Daoy (cell line): ENCODE data around the gene PLEKHB2. TPM values are rescaled to one million over a fixed set of nuclear protein-coding genes. Genes with fewer than 3 reads are reported as not detected.
"Not testable (repeated sequence)": the region's sequence is repeated elsewhere in the genome, so short reads cannot be mapped to it uniquely, and the experiment has no call there.

Experiments
- DNase-seq: peaks from one replicate; pipeline ENCODE4 v3.0.0-alpha.2; 2015; ENCODE audit warnings: low read depth
- total RNA-seq: library from RNA; depleted of rRNA; stranded (reverse); fragments of >200 nt; shearing (Covaris generic); gene quantifications from 2 replicates; pipeline ENCODE4 v1.2.3, GENCODE V29; 2014

The PLEKHB2 gene
- total RNA-seq, 1 experiment from 2014 or later: 70.5 TPM

DNA sequence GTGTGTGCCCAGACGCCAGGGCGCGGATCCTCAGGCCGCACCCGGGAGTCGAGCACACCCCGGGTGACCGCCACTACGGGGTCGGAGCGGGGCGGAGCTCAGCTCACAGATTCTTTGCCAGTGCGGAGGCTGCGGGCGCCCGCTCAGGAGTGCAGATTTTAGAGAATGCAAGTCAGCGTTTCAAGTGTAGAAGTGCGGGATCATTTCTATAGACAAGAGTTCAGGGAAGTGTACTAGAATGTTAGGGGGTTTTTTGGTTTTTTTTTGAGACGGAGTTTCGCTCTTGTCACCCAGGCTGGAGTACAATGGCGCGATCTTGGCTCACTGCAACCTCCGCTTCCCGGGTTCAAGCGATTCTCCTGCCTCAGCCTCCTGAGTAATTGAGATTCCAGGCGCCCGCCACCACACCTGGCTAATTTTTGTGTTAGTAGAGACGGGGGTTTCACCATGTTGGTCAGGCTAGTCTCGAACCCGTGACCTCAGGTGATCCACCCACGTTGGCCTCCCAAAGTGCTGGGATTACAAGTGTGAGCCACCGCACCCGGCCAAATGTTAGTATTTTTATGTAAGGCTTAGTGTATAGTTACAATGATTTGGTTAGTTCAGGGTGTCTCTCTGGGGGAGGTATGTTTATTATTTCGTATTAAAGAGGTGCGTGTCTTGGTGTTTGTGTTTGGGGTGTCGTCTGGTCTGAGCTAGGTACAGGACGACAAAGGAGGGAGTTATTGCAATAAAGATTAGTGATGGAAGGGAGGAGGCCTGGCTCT, 11.3 kb upstream of the PLEKHB2 start:
- DNase-seq: no peak

DNA sequence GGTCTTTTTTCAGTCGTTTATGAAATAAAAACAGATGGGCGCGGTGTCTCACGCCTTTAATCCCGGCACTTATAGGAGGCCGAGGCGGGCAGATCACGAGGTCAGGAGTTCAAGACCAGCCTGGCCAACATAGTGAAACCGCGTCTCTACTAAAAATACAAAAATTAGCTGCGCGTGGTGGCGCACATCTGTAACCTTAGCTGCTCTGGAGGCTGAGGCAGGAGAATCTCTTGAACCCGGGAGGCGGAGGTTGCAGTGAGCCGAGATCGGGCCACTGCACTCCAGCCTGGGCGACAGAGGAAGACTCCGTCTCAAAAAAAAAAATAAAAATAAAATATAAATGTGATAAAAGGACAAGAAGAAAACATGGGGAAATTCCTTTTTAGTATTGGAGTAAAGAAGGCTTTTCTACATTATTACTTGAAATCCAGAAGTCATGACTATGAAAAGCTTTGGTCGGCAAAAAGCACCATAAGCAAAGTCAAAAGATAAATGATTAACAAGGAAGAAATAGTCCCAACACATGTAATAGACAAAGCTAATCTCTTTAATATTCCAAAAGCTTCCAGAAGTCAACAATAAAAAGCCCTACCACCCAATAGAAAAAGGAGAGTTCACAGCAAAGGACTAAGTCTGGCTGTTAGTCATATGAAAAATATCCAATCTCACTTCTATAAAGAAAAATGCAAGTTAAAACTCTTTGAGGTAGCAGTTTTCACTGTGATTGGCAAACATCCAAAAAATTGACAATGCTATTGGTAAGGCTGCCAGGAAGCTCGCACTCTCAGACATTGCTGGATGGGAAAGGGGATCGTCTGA, 10.5 kb upstream of the PLEKHB2 start:
- no peak for DNase-seq

DNA sequence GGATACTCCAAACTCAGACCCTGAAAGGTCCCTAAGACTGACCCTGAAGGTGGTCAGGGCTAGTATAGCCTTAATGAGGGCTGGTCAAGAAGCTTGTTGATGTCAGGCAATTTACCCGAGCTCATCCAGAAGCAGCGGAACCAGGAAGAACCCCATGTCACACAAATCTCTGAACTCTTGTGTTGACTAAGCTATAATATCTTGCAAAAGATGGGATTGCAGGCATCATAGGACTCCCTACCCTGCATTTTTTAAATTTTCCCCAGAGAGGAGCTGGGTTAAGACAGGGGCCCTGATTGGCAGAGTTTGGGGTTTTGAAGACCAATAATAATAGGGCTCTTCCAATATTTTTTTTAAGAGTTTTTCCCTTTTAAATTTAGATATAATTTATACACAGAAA, 2.0 kb upstream of the PLEKHB2 start:
- DNase-seq: no peak

GRCh38 chr2:131104487-131105155, 515 bp upstream of the PLEKHB2 start:
- peak; percentile 62 for DNase-seq

DNA sequence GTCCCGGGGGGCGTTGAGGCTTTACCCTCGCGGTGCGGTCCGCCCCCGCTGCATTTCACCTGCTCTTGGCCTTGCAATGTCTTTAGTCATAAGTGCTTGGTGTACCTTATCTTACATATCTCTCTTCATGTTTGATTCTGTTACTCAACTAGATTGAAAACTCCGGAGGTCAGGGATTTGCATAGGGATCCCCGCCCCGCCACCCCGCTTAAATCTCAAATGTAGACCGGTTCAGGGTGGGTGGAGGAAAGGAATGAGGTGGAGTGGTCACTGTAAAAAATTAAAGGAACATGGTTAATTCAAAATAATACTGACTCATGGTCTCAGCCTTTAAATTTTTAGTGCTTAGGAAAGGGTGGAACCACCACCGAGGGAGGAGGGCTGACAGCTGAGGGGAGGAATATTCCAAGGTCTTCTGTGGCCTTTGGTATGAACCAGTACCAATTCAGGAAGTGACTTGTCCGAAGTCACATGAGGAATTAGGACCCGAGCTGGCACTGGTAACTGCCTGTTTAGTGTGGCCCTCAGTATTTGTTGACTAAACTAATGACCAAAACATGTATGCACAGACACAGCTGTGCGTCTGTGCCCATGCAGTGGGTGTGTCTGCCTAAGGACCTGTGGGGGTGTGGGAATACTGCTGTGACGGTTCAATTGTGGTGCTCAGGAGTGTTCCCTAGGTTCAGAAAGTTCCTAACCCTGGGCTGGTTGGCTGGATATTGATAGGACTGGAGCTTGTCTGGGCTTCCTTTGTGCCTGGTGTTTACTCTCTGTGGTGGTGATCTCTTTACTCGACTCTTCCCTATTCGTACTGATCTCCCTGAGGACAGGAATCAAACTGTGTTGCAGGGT, 1.0 kb downstream of the PLEKHB2 start:
- DNase-seq: peak; percentile 33

- DNase-seq: no peak
Measured at GRCh38 chr2:131112529-131112928, 7.4 kb downstream of the PLEKHB2 start.

DNA sequence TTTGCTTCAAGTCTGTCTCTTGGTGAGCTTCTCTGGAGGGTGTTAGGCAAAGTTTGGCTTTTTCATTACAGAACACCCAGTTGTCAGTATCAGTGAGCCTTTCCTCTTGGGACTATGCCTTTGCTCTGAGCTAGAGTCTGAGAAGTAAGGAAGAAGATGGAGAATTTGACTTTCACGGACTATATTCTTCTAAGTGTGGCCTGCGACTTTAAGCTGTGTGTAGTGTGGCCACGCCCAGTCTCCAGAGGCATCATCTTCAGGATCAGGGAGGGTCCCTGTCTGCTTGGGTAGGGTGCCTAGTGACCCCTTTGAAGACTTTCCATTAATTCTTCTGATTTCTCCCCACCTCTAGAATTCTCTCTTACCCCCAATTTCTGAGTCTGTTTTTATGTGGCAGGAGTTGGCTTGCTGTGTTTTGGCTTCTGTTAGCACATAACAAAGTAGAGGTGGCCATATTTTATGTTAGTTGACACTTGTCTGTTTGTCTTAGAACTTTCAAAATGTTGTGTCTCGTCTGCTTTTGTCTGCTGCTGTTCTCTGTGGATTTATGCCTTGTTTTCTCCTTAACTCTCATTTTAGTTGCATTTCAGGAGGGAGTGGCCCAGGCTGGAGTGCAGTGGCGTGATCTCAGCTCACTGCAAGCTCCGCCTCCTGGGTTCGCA, 8.6 kb downstream of the PLEKHB2 start:
- DNase-seq: no peak

- not testable (repeated sequence) for DNase-seq
Measured at GRCh38 chr2:131114950-131115349, 9.8 kb downstream of the PLEKHB2 start.

GRCh38 chr2:131115752-131116151, 10.6 kb downstream of the PLEKHB2 start:
- no peak for DNase-seq

DNA sequence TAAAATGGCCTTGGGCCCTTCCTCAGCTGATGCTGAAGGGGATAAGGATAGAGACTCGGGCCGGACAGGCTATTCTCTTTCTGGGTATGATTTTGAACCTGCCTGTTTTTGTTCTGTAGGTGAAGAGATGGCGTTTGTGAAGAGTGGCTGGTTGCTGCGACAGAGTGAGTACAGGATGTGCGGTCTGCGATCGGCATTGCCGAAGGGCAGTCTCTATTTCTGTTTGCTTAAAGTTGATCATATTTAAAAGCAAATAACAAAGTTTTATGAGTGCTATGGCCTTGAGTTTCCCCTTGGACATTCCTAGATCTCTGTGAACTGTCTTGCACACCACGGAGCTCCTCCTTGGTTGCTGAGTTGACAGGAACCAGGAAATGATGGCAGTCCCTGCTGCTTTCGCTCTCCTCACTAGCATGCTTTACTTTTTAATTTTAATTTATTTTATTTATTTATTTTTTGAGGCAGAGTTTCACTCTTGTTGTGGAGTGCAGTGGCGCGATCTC, 15.7 kb downstream of the PLEKHB2 start:
- no peak for DNase-seq

DNA sequence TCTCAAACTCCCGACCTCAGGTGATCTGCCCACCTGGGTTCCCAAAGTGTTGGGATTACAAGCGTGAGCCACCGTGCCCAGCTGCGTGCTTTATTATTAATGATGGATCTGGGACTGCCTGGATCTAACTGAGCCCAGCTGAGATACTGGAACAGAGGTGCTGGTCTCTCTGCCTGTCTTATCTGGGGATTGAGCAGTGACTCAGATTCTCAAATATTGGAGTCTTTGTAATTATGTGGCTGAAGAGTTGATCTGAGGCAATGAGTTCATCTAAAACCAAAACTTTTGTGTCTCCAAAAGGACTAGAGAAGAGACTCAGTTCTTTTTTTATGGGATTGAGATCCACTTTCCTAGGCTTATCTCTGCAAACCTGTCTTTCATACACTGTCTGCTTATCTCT, 16.3 kb downstream of the PLEKHB2 start:
- peak; percentile 3 for DNase-seq

DNA sequence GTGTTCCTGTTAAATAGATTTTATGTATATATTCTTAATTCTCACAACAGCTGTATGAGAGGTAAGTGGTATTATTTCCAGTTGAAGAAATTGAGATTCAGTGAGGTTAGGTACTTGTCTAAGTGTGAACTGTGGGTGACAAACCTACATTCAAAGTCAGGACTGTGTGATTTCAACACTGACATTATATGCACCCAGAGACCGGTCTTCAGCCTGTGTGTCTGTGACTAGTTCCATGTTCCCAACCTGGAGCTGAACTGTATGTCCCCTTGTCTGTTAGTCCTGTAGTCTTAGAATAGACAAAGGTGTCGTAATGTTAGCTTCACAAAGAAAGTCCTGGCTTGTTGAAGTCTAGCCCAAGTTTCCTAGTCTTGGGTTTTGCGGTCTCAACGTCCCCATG, 17.4 kb downstream of the PLEKHB2 start:
- no peak for DNase-seq

GRCh38 chr2:131123192-131123591, 18.1 kb downstream of the PLEKHB2 start:
- no peak for DNase-seq

DNA sequence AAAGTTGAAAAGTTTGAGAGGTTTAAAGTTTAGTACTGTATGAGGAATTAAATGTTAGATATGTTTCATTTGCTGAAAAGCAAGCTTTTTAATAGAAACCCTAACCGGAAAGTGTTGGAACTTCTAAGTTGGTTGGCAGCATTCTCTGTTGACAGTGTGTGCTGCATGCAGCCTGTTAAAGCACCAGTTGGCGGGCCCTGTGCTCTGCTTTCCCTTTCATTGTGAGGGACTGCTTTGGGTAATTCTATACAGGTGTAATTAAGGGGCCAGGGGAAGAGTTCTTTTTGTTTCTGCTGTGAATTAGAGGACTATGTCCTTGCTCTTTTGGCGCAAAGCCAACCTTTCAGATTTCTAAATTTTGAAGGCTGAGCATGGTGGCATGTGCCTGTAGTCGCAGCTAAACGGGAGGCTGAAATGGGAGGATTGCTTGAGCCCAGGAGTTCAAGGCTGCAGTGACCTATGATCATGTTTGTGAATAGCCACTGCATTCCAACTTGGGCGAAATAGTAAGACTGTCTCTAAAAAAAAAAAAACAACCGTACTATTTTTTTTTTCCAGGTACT, 20.1 kb downstream of the PLEKHB2 start:
- no peak for DNase-seq

- no peak for DNase-seq
Measured at GRCh38 chr2:131126436-131126835, 21.3 kb downstream of the PLEKHB2 start.

DNA sequence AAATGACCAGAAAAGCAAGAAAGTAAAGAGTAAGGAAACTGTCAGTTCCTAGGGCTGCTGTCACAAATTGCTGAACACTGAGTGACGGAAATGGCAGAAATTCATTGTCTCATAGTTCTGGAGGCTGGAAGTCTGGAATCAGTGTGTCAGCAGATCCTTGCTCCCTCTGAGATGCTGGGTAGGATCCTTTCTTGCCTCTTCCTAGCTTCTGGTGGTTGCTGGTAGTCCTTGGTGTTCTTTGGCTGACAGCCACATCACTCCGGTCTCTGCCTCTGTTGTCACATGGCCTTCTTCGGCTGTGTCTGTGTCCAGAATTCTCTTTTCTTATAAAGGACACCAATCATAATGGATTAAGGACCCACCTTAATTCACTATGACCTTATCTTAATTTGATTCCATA, 21.9 kb downstream of the PLEKHB2 start:
- no peak for DNase-seq

GRCh38 chr2:131127981-131128380, 22.8 kb downstream of the PLEKHB2 start:
- DNase-seq: no peak

DNA sequence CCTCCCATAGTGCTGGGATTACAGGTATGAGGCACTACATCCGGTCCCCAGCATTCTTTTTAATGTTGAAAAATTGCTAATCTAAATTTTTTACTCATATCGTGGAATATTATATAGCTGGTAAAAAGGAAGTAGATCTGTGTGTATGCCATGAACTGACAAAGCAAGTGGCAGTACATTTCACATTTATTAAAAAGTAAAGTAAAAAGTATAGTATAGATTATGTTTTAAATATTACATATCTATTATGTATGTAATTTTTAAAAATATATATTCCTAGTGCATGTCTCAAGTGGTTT, 25.1 kb downstream of the PLEKHB2 start:
- no peak for DNase-seq

- no peak for DNase-seq
Measured at GRCh38 chr2:131132729-131133128, 27.6 kb downstream of the PLEKHB2 start.

- no peak for DNase-seq
Measured at GRCh38 chr2:131140581-131140980, 35.4 kb downstream of the PLEKHB2 start.

DNA sequence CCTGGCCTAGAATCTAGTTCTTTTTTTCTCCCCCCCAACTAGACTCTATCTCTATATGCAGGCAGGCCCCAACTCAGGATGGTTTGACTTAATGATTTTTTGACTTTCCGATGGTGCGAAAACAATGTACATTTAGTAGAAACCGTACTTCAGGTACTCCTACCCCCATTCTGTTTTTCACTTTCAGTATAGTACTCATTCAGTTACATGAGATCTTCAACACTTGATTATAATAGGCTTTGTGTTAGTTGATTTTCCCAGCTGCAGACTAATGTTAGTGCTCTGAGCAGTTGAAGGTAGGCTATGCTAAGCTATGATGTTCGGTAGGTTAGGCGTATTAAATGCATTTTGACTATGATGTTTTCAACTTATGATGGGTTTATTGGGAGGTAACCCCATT, 37.7 kb downstream of the PLEKHB2 start:
- no peak for DNase-seq
